T-helper 1 cell treated with Interleukin-12 subunit alpha and Interleukin-12 subunit beta and Interleukin-4 antibody, amounts not matched to agents 30 μg/mL and 1 μg/mL, for 36 hours (primary cell): Measurements from ENCODE around the gene IGFBP5.

Experiments used
- H3K27ac Mint-ChIP-seq: one replicate; pipeline ENCODE4 v1.8.0; 2021; ENCODE audit warnings: mild to moderate bottlenecking, mixed read lengths
- H3K27me3 Mint-ChIP-seq: one replicate; pipeline ENCODE4 v1.8.0; 2021; ENCODE audit warnings: low read depth, mixed read lengths
- H3K36me3 Mint-ChIP-seq: one replicate; pipeline ENCODE4 v1.8.0; 2021; ENCODE audit warnings: low read depth, mixed read lengths
- H3K4me1 Mint-ChIP-seq: one replicate; pipeline ENCODE4 v1.8.0; 2021; ENCODE audit warnings: low read depth, mixed read lengths
- H3K4me3 Mint-ChIP-seq: one replicate; pipeline ENCODE4 v1.8.0; 2021; ENCODE audit warnings: mild to moderate bottlenecking, moderate library complexity, mixed read lengths
- H3K9me3 Mint-ChIP-seq: one replicate; pipeline ENCODE4 v1.8.0; 2021; ENCODE audit warnings: mixed read lengths

Gene IGFBP5

GRCh38 chr2:216637472-216637871 is 57.9 kb downstream of the IGFBP5 start:
- peaks cover 22% of the 10 kb centered on the region for H3K4me1 Mint-ChIP-seq
- no peak overlapping the region for H3K4me3 Mint-ChIP-seq
- no peaks in the 10 kb centered on the region for H3K36me3 Mint-ChIP-seq
- peaks cover 46% of the 10 kb centered on the region for H3K27me3 Mint-ChIP-seq
- H3K27ac Mint-ChIP-seq: no peak overlapping the region
- no peaks in the 10 kb centered on the region for H3K9me3 Mint-ChIP-seq

DNA sequence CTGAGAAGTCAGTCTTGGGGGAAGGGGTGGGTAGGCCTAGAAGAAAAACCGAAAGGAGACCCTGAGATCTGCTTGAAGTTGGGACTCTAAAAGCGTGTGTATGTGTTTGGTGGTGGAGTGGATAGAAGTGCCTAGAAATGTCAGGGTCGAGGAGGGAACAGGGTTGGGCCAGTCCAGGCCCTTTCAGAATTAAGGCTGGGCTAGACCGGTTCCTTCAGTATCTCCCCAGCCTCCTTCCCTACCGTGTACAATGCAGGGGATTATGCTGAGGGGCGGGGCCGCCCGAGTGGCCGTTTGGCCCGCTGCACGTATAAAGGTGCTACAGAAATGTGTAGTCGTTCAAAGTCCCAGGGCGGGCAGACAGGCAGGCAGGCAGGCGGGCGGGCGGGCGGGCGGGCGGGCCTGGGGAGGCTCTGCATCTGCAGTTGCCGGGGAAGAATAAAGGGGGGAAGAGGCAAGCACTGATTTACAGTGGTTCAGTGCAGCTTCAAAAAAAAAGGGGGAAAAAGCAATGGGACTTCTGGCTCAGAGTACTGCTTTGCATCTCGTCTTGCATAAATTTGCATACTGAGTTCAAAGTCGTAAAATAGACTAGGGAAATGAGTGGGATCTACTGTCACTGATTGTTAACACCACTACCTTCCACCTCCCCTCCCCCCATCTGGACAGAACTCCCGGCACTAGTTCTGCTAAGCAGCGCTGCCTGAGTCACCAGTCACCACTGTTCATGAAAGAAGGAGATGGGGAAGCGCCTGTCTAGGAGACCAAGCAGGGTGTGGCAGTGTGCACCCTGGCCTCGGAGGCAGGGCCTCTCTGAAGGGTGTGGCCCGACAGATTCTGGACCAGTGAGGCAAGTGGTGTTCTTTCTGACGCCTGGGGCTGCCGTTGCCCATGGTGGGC is 58.5 kb downstream of the IGFBP5 start:
- Mint-ChIP-seq H3K27me3 (peaks cover 52% of the 10 kb centered on the region), H3K36me3 (no peaks in the 10 kb centered on the region), H3K4me3 (no peak overlapping the region), H3K27ac (no peak overlapping the region), H3K4me1 (peaks cover 22% of the 10 kb centered on the region), H3K9me3 (no peaks in the 10 kb centered on the region)

DNA sequence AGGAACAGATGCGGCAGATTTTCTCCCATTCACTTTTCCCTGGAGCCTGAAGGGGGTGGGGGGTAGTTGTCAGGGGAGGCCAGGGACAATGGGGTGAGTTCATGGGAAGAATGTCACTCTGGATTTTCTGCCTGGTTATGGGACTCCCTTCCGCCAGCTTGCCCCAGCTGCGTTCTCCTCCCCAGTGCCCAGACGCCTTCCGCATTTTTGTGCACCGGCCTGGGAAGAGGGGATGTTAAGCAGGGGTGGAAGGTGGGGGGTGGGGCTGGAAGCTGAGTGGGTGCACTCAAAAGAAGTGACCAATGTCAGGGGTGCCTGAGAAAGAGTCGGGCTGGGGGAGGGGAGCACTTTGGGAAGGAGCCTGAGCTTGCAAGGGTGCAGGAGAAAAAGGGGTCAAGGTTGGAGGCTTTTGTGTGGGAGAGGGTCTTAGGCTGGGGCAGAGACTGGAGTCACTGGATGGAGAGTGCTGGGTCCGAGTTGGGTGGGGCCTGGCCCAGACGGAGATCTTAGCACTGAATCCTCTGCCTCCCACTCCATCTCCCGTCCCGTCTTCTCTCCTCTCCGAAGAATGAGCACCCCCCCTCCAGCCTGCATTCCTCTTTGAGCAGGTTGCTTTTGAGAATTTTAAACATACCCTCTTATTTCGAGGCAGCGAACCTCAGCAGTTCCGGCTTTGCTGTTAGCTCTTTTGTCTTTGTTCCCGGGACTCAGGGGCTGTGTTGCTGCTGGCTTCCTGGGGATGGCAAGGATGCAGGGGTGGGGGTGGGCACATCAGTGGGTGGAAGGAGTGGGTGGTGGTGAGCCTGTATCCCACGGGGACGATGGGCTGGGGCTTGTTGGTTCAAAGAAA is 59.4 kb downstream of the IGFBP5 start:
- Mint-ChIP-seq H3K36me3 (no peaks in the 10 kb centered on the region), H3K27ac (no peak overlapping the region), H3K4me1 (peaks cover 22% of the 10 kb centered on the region), H3K4me3 (no peak overlapping the region), H3K27me3 (peaks cover 61% of the 10 kb centered on the region), H3K9me3 (no peaks in the 10 kb centered on the region)

DNA sequence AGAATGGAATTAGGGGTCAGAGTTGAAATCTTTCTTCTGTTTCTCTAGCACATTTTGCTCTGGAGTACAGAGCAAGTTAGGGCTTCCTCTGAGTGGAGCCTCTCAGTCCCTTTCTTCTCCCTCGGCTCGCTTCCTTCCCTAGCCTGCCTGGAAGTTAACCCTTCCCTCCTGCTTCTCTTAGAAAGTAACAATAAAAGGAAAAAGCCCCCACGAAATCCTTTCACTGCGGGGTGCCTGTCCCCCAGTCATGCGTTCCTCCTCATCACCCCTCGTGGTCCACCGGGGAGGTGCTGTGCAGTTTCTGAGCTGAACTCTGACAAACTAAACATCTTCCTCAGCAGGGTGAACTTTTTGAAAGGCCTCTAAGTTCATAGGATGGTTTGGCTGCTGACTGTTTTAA is 60.2 kb downstream of the IGFBP5 start:
- H3K4me1 Mint-ChIP-seq: peaks cover 22% of the 10 kb centered on the region
- H3K9me3 Mint-ChIP-seq: no peaks in the 10 kb centered on the region
- H3K36me3 Mint-ChIP-seq: no peaks in the 10 kb centered on the region
- H3K4me3 Mint-ChIP-seq: peak overlapping the region; percentile 77
- no peak overlapping the region for H3K27ac Mint-ChIP-seq
- H3K27me3 Mint-ChIP-seq: peaks cover 66% of the 10 kb centered on the region

DNA sequence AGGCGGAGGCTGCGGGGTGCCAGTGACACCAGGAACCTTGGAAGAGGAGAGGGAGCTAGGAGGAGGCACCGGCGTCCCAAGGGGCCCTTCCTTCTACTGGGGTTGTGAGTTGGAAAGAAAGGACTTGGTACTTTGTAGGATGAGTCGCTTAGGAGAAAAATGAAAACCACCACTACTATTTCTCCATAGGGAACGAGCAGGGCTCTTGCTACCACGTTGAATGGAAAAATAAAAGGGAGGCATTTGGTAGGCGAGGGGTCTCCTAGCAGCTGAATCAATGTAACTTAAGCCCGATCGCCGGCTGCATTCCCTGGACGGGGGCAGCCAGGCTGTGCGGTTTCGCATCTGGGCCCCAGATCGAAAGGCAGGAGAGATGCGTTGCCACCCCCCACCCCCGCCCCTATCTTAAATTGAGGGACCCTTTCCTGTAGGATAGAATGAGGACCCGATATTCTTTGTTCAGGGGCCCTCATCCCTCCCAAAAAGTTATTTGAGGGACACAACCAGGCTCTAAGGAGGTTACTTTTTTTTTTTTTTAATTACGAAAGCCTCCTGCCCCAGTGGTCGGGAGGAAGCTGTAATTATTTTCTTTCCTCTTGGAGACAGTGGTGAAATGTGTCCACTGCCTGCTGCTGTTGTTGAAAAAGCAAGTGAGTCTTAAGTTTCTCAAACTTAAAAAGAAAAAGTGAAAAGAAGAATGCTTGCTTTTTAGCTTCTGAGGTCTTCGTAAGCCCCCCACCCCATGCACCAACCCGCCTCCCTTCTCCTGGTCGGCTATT is 60.8 kb downstream of the IGFBP5 start:
- Mint-ChIP-seq H3K36me3 (no peaks in the 10 kb centered on the region), H3K4me3 (peak overlapping the region; percentile 86), H3K4me1 (peaks cover 22% of the 10 kb centered on the region), H3K9me3 (no peaks in the 10 kb centered on the region), H3K27me3 (peaks cover 68% of the 10 kb centered on the region), H3K27ac (no peak overlapping the region)

DNA sequence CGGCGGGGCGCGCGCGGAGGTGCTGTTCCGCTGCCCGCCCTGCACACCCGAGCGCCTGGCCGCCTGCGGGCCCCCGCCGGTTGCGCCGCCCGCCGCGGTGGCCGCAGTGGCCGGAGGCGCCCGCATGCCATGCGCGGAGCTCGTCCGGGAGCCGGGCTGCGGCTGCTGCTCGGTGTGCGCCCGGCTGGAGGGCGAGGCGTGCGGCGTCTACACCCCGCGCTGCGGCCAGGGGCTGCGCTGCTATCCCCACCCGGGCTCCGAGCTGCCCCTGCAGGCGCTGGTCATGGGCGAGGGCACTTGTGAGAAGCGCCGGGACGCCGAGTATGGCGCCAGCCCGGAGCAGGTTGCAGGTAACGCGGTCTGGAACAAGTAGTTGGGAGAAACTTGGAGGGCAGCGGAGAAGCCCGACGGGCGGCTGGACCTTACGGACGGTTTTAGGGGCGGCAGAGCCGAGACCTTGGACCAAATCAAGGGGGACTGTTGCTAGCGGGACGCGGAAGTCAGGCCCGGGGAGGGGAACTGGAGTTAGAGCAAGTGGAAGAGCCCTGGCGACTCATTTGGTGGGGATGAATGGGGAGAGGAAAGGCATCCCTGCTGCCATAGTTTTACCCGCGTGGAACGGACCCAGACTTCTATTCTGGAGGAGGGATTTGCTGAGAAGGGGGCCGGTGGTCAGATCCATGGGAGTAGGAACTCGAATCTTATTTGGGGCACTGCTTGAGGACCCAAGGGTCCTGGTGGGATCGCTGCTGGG is 61.6 kb downstream of the IGFBP5 start:
- Mint-ChIP-seq H3K9me3 (no peaks in the 10 kb centered on the region), H3K4me1 (peaks cover 22% of the 10 kb centered on the region), H3K36me3 (no peaks in the 10 kb centered on the region), H3K27ac (no peak overlapping the region), H3K4me3 (peak overlapping the region; percentile 86), H3K27me3 (peaks cover 68% of the 10 kb centered on the region)

DNA sequence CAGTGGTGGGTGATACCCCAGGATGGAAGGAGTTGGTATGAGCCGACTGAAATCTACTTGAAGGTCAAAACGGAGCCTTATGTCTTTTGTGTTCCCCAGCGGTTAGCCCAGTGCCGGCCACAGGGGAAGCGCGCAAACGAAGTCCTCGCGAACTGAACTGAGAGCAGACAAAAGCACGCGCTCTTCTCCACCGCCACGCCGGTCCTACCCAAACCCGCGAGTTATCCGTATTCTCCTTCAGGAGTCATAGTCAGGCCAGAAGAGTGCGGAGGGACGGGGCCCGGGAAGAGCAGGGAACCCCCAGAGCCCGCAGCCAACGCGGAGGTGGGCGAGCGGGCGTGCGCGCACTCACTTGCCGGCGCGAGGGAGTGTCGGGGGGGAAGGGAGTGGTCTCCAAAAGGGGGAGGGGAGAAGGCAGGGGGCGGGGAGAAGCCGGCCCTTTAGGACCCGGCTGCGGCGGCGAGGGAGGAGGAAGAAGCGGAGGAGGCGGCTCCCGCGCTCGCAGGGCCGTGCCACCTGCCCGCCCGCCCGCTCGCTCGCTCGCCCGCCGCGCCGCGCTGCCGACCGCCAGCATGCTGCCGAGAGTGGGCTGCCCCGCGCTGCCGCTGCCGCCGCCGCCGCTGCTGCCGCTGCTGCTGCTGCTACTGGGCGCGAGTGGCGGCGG is 62.3 kb downstream of the IGFBP5 start, which contains the start of gene IGFBP2:
Gene IGFBP2 (plus strand): TSS at position 469 of the 664 bp plus-strand sequence. CDS start 104 bp downstream, at position 573.
- no peaks in the 10 kb centered on the region for H3K9me3 Mint-ChIP-seq
- peak within 1 kb of the TSS; percentile 86 for H3K4me3 Mint-ChIP-seq
- H3K27me3 Mint-ChIP-seq: peaks cover 76% of the 10 kb centered on the region
- no peak within 1 kb of the TSS for H3K27ac Mint-ChIP-seq
- H3K36me3 Mint-ChIP-seq: no peaks in the 10 kb centered on the region
- peaks cover 22% of the 10 kb centered on the region for H3K4me1 Mint-ChIP-seq

DNA sequence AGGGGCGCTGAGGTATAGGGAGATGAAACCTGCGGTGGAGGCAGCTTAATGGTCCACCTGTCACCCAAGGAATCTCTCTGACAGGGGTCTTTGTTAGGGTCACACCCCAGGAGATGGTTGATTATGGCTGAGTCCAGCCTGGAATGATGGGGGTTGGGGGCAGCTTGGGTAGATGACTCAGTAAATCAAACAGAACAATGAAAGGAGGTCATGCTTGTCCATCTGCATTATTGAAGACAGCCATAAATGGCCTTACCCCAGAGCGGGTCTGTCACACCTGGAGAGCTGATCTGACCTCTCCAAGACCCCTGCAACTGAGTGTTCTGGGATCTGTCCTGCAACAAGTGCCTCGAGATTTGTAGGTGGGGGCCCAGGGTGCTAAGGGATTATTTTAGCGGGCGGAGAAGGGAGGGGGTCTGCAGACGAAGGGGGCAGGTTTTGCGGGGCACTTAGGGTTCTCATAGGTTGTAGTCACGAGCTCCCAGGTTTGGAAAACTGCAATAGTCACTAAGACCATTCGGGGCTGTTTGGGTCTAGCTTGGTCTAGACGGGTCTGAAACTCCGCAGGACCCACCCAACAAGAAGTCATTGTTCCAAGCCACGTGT is 62.9 kb downstream of the IGFBP5 start:
- no peaks in the 10 kb centered on the region for H3K9me3 Mint-ChIP-seq
- H3K4me1 Mint-ChIP-seq: peaks cover 22% of the 10 kb centered on the region
- H3K4me3 Mint-ChIP-seq: peak overlapping the region; percentile 83
- H3K27me3 Mint-ChIP-seq: peaks cover 80% of the 10 kb centered on the region
- no peaks in the 10 kb centered on the region for H3K36me3 Mint-ChIP-seq
- no peak overlapping the region for H3K27ac Mint-ChIP-seq

DNA sequence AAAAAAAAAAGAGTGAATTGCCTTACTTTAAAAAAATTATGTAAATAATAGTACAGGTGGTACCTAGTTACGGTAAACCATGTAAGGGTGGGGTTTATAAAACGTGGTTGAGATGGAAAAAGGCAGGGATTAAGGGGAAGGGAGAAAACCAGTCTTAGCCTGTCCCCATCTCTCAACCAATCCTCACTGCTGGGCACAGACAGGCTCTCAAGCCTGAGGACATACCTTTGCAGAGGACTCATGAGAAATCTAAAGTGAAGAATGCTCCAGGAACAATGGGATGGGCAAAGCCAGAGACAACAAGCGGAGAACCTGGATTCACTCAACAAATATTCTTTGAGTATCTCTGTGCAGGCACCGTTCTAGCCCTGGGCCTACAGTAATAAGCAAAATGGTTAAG is 65.6 kb downstream of the IGFBP5 start:
- Mint-ChIP-seq H3K27ac (no peak overlapping the region), H3K4me1 (peaks cover 11% of the 10 kb centered on the region), H3K27me3 (peaks cover 67% of the 10 kb centered on the region), H3K9me3 (no peaks in the 10 kb centered on the region), H3K36me3 (no peaks in the 10 kb centered on the region), H3K4me3 (no peak overlapping the region)

GRCh38 chr2:216626875-216627245 is 68.5 kb downstream of the IGFBP5 start:
- Mint-ChIP-seq H3K36me3 (no peaks in the 10 kb centered on the region), H3K4me1 (no peaks in the 10 kb centered on the region), H3K27me3 (peaks cover 44% of the 10 kb centered on the region), H3K4me3 (no peak overlapping the region), H3K9me3 (no peaks in the 10 kb centered on the region), H3K27ac (no peak overlapping the region)

- peaks cover 38% of the 10 kb centered on the region for H3K27me3 Mint-ChIP-seq
- H3K27ac Mint-ChIP-seq: no peak overlapping the region
- no peak overlapping the region for H3K4me3 Mint-ChIP-seq
- H3K4me1 Mint-ChIP-seq: no peaks in the 10 kb centered on the region
- no peaks in the 10 kb centered on the region for H3K36me3 Mint-ChIP-seq
- H3K9me3 Mint-ChIP-seq: no peaks in the 10 kb centered on the region
Observed at GRCh38 chr2:216626168-216626874, 69.0 kb downstream of the IGFBP5 start.

DNA sequence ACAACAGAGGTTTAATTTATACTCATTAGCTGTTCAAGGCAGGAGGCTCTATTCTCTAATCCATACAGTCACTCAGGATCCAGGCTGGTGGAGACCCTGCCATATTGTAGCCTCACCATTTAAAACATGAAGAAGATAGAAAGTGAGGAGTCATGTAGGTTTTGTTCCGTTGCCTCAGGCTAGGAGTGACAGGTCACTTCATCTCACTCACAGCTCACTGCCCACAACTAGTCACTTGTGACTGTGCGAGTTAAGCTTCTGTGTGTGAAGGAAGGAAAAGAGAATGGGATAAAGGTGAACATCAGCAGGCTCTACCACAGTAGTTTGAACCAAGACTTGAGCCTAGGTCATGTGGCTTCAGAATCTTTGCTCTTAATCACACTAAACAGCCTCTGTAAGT is 71.1 kb downstream of the IGFBP5 start:
- Mint-ChIP-seq H3K9me3 (no peaks in the 10 kb centered on the region), H3K27ac (no peak overlapping the region), H3K4me1 (peaks cover 8% of the 10 kb centered on the region), H3K36me3 (no peaks in the 10 kb centered on the region), H3K4me3 (no peak overlapping the region), H3K27me3 (peaks cover 24% of the 10 kb centered on the region)
